CD4-positive, alpha-beta memory T cell (primary cell): ENCODE results near the gene PARS2. TPM values are rescaled to one million over a fixed set of nuclear protein-coding genes. Genes with fewer than 3 reads are reported as not detected.

Experiments
- CTCF ChIA-PET: fragments of 350-600 bp; sonication (Branson Sonifier 250); formaldehyde crosslinking; loops from one replicate; lab custom pipeline; 2021; ENCODE audit warnings: inconsistent platforms; ENCODE audit not compliant: partially characterized antibody; lab: Charles Lee
- POLR2A ChIA-PET: fragments of 350-600 bp; sonication (Branson Sonifier 250); formaldehyde crosslinking; loops from one replicate; lab custom pipeline; 2021; ENCODE audit not compliant: partially characterized antibody; lab: Charles Lee
- DNase-seq, 5 donors: peaks; one replicate each; pipeline versions ENCODE4 v3.0.0 to v3.0.0-alpha.2; 2020 to 2022; ENCODE audit warnings: mixed read lengths in 1 of 5
- H3K27ac ChIP-seq: one replicate; pipeline ENCODE4 v1.7.0; 2013; ENCODE audit warnings: low read depth, low read length
- H3K27me3 ChIP-seq: 2 replicates; pipeline ENCODE4 v1.7.0; 2013; ENCODE audit warnings: mild to moderate bottlenecking, low read length, moderate library complexity; ENCODE audit not compliant: insufficient read depth
- H3K36me3 ChIP-seq: 2 replicates; pipeline ENCODE4 v1.7.0; 2013; ENCODE audit warnings: mild to moderate bottlenecking, low read length, moderate library complexity; ENCODE audit not compliant: insufficient read depth
- H3K4me1 ChIP-seq: 2 replicates; pipeline ENCODE4 v1.7.0; 2013; ENCODE audit warnings: mild to moderate bottlenecking, low read length, moderate library complexity; ENCODE audit not compliant: insufficient read depth
- H3K4me3 ChIP-seq, 2 donors: one replicate each; pipeline ENCODE4 v1.7.0; 2013; ENCODE audit warnings: low read length in 2 of 2, mild to moderate bottlenecking in 1 of 2
- H3K9me3 ChIP-seq, 2 donors: one replicate each; pipeline ENCODE4 v1.7.0; 2013; ENCODE audit warnings: low read length in 2 of 2, control low read depth in 1 of 2; ENCODE audit not compliant: control insufficient read depth in 1 of 2
- H3K27ac Mint-ChIP-seq, 7 donors: one replicate each; pipeline ENCODE4 v1.8.0; 2020 to 2021; ENCODE audit warnings: mixed read lengths in 7 of 7, mild to moderate bottlenecking in 6 of 7, inconsistent platforms in 3 of 7, moderate library complexity in 3 of 7
- H3K27me3 Mint-ChIP-seq, 2 donors: one replicate each; pipeline ENCODE4 v1.8.0; 2020 to 2021; ENCODE audit warnings: mixed read lengths in 2 of 2
- H3K36me3 Mint-ChIP-seq, 2 donors: one replicate each; pipeline ENCODE4 v1.8.0; 2020 to 2021; ENCODE audit warnings: mixed read lengths in 2 of 2, inconsistent platforms in 1 of 2, mild to moderate bottlenecking in 1 of 2
- H3K4me1 Mint-ChIP-seq, 4 donors: one replicate each; pipeline ENCODE4 v1.8.0; 2020 to 2021; ENCODE audit warnings: mixed read lengths in 4 of 4, mild to moderate bottlenecking in 1 of 4
- H3K4me3 Mint-ChIP-seq, 8 donors: one replicate each; pipeline ENCODE4 v1.8.0; 2020 to 2021; ENCODE audit warnings: mixed read lengths in 8 of 8, mild to moderate bottlenecking in 7 of 8, moderate library complexity in 6 of 8, inconsistent platforms in 3 of 8
- H3K9me3 Mint-ChIP-seq, 8 donors: one replicate each; pipeline ENCODE4 v1.8.0; 2020 to 2021; ENCODE audit warnings: mixed read lengths in 8 of 8, mild to moderate bottlenecking in 5 of 8, inconsistent platforms in 3 of 8, moderate library complexity in 1 of 8
- intact Hi-C: fragments of 100-400 bp; cut with micrococcal nuclease; formaldehyde crosslinking; loops from one replicate; pipeline ENCODE4 v1.15.1; 2023
- polyA plus RNA-seq, 2 donors: library from polyadenylated mRNA; unstranded; fragments of 300-500 nt; fragmentation: Illumina TruSeq; gene quantifications; one replicate each; pipeline ENCODE4 v1.2.3, GENCODE V29; 2021
- total RNA-seq, 2 experiments: library from RNA; stranded (reverse); gene quantifications; one replicate each; pipeline ENCODE4 v1.2.3, GENCODE V29; 2021

Gene PARS2
- total and polyA plus RNA-seq, 4 experiments from 2014 or later: 0.42 to 6.0 (median 4.5) TPM

GRCh38 chr1:54810153-54810942, 46.0 kb upstream of the PARS2 start:
- intact Hi-C loops: loop anchor here (1.0 to 2.0 kb wide), 5 partner anchors 138 to 949 kb away; no protein-coding TSS in a partner anchor
- Mint-ChIP-seq H3K27me3 (peaks cover 0 to 3% of the 10 kb centered on the region in 2 donors), H3K27ac (no peak overlapping the region), H3K4me3 (no peak overlapping the region), H3K36me3 (no peaks in the 10 kb centered on the region), H3K4me1 (peaks cover 6 to 20% (median 9%) of the 10 kb centered on the region in 4 donors), H3K9me3 (no peaks in the 10 kb centered on the region)
- no peak overlapping the region for H3K4me3 ChIP-seq
- no peak overlapping the region for H3K27ac ChIP-seq
- no peaks in the 10 kb centered on the region for H3K36me3 ChIP-seq
- peak; percentile 43 to 59 (median 53) for DNase-seq
- no peaks in the 10 kb centered on the region for H3K4me1 ChIP-seq
- POLR2A ChIA-PET: interaction anchor here (1.1 kb wide), 1 partner anchor 9 kb away, joined by 4 read pairs; the partner anchor contains the start of gene TTC22
- H3K27me3 ChIP-seq: no peaks in the 10 kb centered on the region
- CTCF ChIA-PET: interaction anchor here (0.7 to 2.2 kb wide), 19 partner anchors 10 to 950 kb away, joined by 3 to 22 read pairs (median 3); partner anchors contain the start of genes LRRC42 and TTC22
- no peaks in the 10 kb centered on the region for H3K9me3 ChIP-seq

- no peaks in the 10 kb centered on the region for H3K9me3 ChIP-seq
- Mint-ChIP-seq H3K4me1 (peaks cover 8 to 25% (median 13%) of the 10 kb centered on the region in 4 donors), H3K4me3 (no peak overlapping the region), H3K27me3 (peaks cover 0 to 3% of the 10 kb centered on the region in 2 donors), H3K27ac (no peak overlapping the region), H3K36me3 (no peaks in the 10 kb centered on the region), H3K9me3 (no peaks in the 10 kb centered on the region)
- intact Hi-C loops: loop anchor here (1.0 to 2.0 kb wide), 5 partner anchors 137 to 948 kb away; no protein-coding TSS in a partner anchor
- H3K36me3 ChIP-seq: no peaks in the 10 kb centered on the region
- DNase-seq: no peak
- H3K27ac ChIP-seq: no peak overlapping the region
- H3K27me3 ChIP-seq: no peaks in the 10 kb centered on the region
- ChIA-PET CTCF (interaction anchor here (0.7 to 2.2 kb wide), 20 partner anchors 9 to 949 kb away, joined by 3 to 22 read pairs (median 4); partner anchors contain the start of genes LRRC42 and TTC22), POLR2A (interaction anchor here (1.1 kb wide), 1 partner anchor 9 kb away, joined by 4 read pairs; the partner anchor contains the start of gene TTC22)
- H3K4me1 ChIP-seq: peaks cover 5% of the 10 kb centered on the region
- no peak overlapping the region for H3K4me3 ChIP-seq
Observed at GRCh38 chr1:54809496-54810074, 45.3 kb upstream of the PARS2 start.

GRCh38 chr1:54808443-54809207, 44.3 kb upstream of the PARS2 start:
- ChIA-PET POLR2A (no interaction called here), CTCF (interaction anchor here (0.9 to 2.2 kb wide), 5 partner anchors 8 to 740 kb away, joined by 5 to 22 read pairs (median 9); partner anchors contain the start of gene TTC22)
- peaks cover 16 to 34% (median 21%) of the 10 kb centered on the region in 4 donors for H3K4me1 Mint-ChIP-seq
- no peaks in the 10 kb centered on the region for H3K9me3 ChIP-seq
- H3K4me3 Mint-ChIP-seq: peak overlapping the region in 1 of 8 donors; percentile 55
- DNase-seq: no peak
- peaks cover 0 to 3% of the 10 kb centered on the region in 2 donors for H3K27me3 Mint-ChIP-seq
- H3K4me3 ChIP-seq: no peak overlapping the region
- H3K27ac ChIP-seq: no peak overlapping the region
- H3K27me3 ChIP-seq: no peaks in the 10 kb centered on the region
- peaks cover 13% of the 10 kb centered on the region for H3K4me1 ChIP-seq
- intact Hi-C loops: no loop called here
- peak overlapping the region in 2 of 7 donors; percentile 43 to 68 for H3K27ac Mint-ChIP-seq
- H3K9me3 Mint-ChIP-seq: no peaks in the 10 kb centered on the region
- no peaks in the 10 kb centered on the region for H3K36me3 ChIP-seq
- no peaks in the 10 kb centered on the region for H3K36me3 Mint-ChIP-seq

- H3K27me3 ChIP-seq: no peaks in the 10 kb centered on the region
- peaks cover 16 to 42% (median 26%) of the 10 kb centered on the region in 4 donors for H3K4me1 Mint-ChIP-seq
- H3K27me3 Mint-ChIP-seq: peaks cover 0 to 3% of the 10 kb centered on the region in 2 donors
- peak overlapping the region in 4 of 8 donors; percentile 4 to 47 (median 28) for H3K4me3 Mint-ChIP-seq
- POLR2A ChIA-PET: no interaction called here
- H3K27ac ChIP-seq: no peak overlapping the region
- H3K4me3 ChIP-seq: no peak overlapping the region
- H3K9me3 Mint-ChIP-seq: no peaks in the 10 kb centered on the region
- no peak for DNase-seq
- H3K4me1 ChIP-seq: peaks cover 13% of the 10 kb centered on the region
- CTCF ChIA-PET: interaction anchor here (1.0 to 1.6 kb wide), 4 partner anchors 16 to 852 kb away, joined by 4 to 6 read pairs (median 5); no protein-coding TSS in a partner anchor
- intact Hi-C loops: no loop called here
- no peaks in the 10 kb centered on the region for H3K36me3 ChIP-seq
- H3K9me3 ChIP-seq: no peaks in the 10 kb centered on the region
- H3K27ac Mint-ChIP-seq: peak overlapping the region in 3 of 7 donors; percentile 0 to 68 (median 47)
- H3K36me3 Mint-ChIP-seq: no peaks in the 10 kb centered on the region
Observed at GRCh38 chr1:54807756-54808155, 43.4 kb upstream of the PARS2 start.

GRCh38 chr1:54806931-54807611, 42.7 kb upstream of the PARS2 start:
- H3K27ac Mint-ChIP-seq: peak overlapping the region in 4 of 7 donors; percentile 9 to 57 (median 34)

GRCh38 chr1:54805981-54806381, 41.7 kb upstream of the PARS2 start:
- Histone ChIP-seq H3K36me3 (no peaks in the 10 kb centered on the region), H3K9me3 (no peaks in the 10 kb centered on the region), H3K27me3 (no peaks in the 10 kb centered on the region), H3K27ac (no peak overlapping the region), H3K4me3 (no peak overlapping the region), H3K4me1 (peaks cover 21% of the 10 kb centered on the region)
- Mint-ChIP-seq H3K27me3 (peaks cover 0 to 3% of the 10 kb centered on the region in 2 donors), H3K36me3 (no peaks in the 10 kb centered on the region), H3K4me1 (peaks cover 21 to 53% (median 34%) of the 10 kb centered on the region in 4 donors), H3K27ac (no peak overlapping the region), H3K9me3 (no peaks in the 10 kb centered on the region), H3K4me3 (no peak overlapping the region)
- ChIA-PET CTCF (interaction anchor here (1.1 kb wide), 1 partner anchor 14 kb away, joined by 4 read pairs; no protein-coding TSS in a partner anchor), POLR2A (no interaction called here)
- intact Hi-C loops: no loop called here
- DNase-seq: no peak

More at GRCh38 chr1:54806931-54807611, 42.7 kb upstream of the PARS2 start:
- Histone ChIP-seq H3K4me3 (no peak overlapping the region), H3K27me3 (no peaks in the 10 kb centered on the region), H3K4me1 (peaks cover 13% of the 10 kb centered on the region), H3K36me3 (no peaks in the 10 kb centered on the region), H3K9me3 (no peaks in the 10 kb centered on the region), H3K27ac (no peak overlapping the region)
- Mint-ChIP-seq H3K27me3 (peaks cover 0 to 3% of the 10 kb centered on the region in 2 donors), H3K4me1 (peaks cover 16 to 43% (median 27%) of the 10 kb centered on the region in 4 donors), H3K4me3 (peak overlapping the region in 2 of 8 donors; percentile 4 to 49), H3K36me3 (no peaks in the 10 kb centered on the region), H3K9me3 (no peaks in the 10 kb centered on the region)
- POLR2A ChIA-PET: no interaction called here
- CTCF ChIA-PET: interaction anchor here (0.7 to 1.6 kb wide), 5 partner anchors 15 to 851 kb away, joined by 3 to 6 read pairs (median 5); no protein-coding TSS in a partner anchor
- peak in 1 of 5 donors; percentile 26 for DNase-seq
- intact Hi-C loops: no loop called here
